Measurements from ENCODE around the gene JAG2. TPM values are rescaled to one million over a fixed set of nuclear protein-coding genes. Genes with fewer than 3 reads are reported as not detected.

The JAG2 gene
- total and polyA plus RNA-seq, 10 donors, result 3.0 to 14.3 (median 6.4) TPM

GRCh38 chr14:105140581-105140980 is 28.0 kb downstream of the JAG2 start:
- H3K27me3 ChIP-seq (replicated peaks in 1 of 7), result peaks cover 0 to 11% (median 0%) of the 10 kb centered on the region in 7 donors
- H3K4me3 ChIP-seq, result no peak overlapping the region
- TF ChIP-seq POLR2A (IDR thresholded peaks at IDR 0.05) (no peak), POLR2AphosphoS5 (IDR thresholded peaks at IDR 0.05) (no peak), CTCF (IDR thresholded peaks at IDR 0.05 in 8 of 11, conservative IDR thresholded peaks at IDR 0.05 in 3 of 11) (no peak)
- DNase-seq, result peak; percentile 42
- peaks cover 0 to 31% (median 22%) of the 10 kb centered on the region in 8 donors for H3K9me3 ChIP-seq
- H3K4me1 ChIP-seq, result no peaks in the 10 kb centered on the region
- no peak overlapping the region for H3K27ac ChIP-seq
- WGBS, 5 donors, result 85 to 96% (median 92%) methylated on average over 7 of the region's 7 CpGs
- no peaks in the 10 kb centered on the region for H3K36me3 ChIP-seq
- intact Hi-C loops (cut with DNase I; ENCODE audit: low total_unique reads), result no loop called here

GRCh38 chr14:105139831-105140239 is 28.7 kb downstream of the JAG2 start:
- DNase-seq, result peak; percentile 25
- intact Hi-C loops (cut with DNase I; ENCODE audit: low total_unique reads), result no loop called here
- peaks cover 0 to 12% (median 0%) of the 10 kb centered on the region in 7 donors for H3K27me3 ChIP-seq (replicated peaks in 1 of 7)
- 93 to 99% (median 98%) methylated on average over 5 of the region's 5 CpGs for WGBS, 5 donors
- H3K27ac ChIP-seq, result no peak overlapping the region
- H3K4me1 ChIP-seq, result no peaks in the 10 kb centered on the region
- H3K36me3 ChIP-seq, result no peaks in the 10 kb centered on the region
- H3K9me3 ChIP-seq, result peaks cover 0 to 31% (median 22%) of the 10 kb centered on the region in 8 donors
- TF ChIP-seq POLR2AphosphoS5 (IDR thresholded peaks at IDR 0.05), result no peak
- TF ChIP-seq POLR2A (IDR thresholded peaks at IDR 0.05), result no peak
- TF ChIP-seq CTCF (IDR thresholded peaks at IDR 0.05 in 8 of 11, conservative IDR thresholded peaks at IDR 0.05 in 3 of 11), result no peak
- H3K4me3 ChIP-seq, result no peak overlapping the region

DNA sequence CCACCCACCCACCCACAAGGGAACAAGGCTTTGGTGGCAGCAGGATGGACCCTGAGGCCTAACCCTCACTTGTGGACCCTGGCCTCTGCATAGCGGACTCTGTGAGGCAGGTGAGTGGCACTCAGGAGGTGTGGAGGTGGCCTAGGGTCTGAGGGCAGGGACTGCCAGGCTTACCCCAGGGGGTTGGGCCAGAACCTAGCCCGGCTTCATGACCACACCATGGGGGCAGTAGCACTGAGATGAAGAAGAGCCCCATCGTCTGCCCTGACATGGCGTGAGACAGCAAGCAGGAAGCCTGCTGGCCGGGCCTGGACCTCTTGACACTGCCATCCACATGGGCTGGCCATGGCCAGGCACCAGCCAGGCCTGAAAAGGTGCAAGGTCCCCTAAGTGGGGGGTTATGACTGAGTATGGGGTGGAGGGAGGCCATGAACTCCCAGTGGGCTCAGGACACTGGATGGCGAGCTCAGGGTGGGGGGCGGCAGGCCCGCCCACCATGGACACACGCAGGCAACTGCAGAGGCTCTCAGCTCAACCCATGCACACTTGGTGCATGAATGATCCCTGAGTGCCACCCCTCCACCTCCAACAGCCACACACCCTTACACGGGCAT is 29.3 kb downstream of the JAG2 start:
- intact Hi-C loops (cut with DNase I; ENCODE audit: low total_unique reads), result no loop called here
- peaks cover 0 to 31% (median 22%) of the 10 kb centered on the region in 8 donors for H3K9me3 ChIP-seq
- no peak overlapping the region for H3K27ac ChIP-seq
- TF ChIP-seq CTCF (IDR thresholded peaks at IDR 0.05 in 8 of 11, conservative IDR thresholded peaks at IDR 0.05 in 3 of 11) (no peak), POLR2AphosphoS5 (IDR thresholded peaks at IDR 0.05) (no peak), POLR2A (IDR thresholded peaks at IDR 0.05) (no peak)
- H3K36me3 ChIP-seq, result no peaks in the 10 kb centered on the region
- H3K4me1 ChIP-seq, result no peaks in the 10 kb centered on the region
- peak; percentile 48 for DNase-seq
- peaks cover 0 to 15% (median 0%) of the 10 kb centered on the region in 7 donors for H3K27me3 ChIP-seq (replicated peaks in 1 of 7)
- 71 to 90% (median 83%) methylated on average over 7 to 10 of the region's 10 CpGs for WGBS, 5 donors
- no peak overlapping the region for H3K4me3 ChIP-seq

GRCh38 chr14:105138551-105139111 is 29.9 kb downstream of the JAG2 start:
- H3K4me3 ChIP-seq, result no peak overlapping the region
- H3K4me1 ChIP-seq, result no peaks in the 10 kb centered on the region
- peak; percentile 54 for DNase-seq
- 92 to 95% (median 93%) methylated on average over 3 to 15 of the region's 15 CpGs for WGBS, 5 donors
- intact Hi-C loops (cut with DNase I; ENCODE audit: low total_unique reads), result no loop called here
- no peaks in the 10 kb centered on the region for H3K36me3 ChIP-seq
- H3K9me3 ChIP-seq, result peaks cover 0 to 31% (median 22%) of the 10 kb centered on the region in 8 donors
- peaks cover 0 to 15% (median 0%) of the 10 kb centered on the region in 7 donors for H3K27me3 ChIP-seq (replicated peaks in 1 of 7)
- TF ChIP-seq POLR2A (IDR thresholded peaks at IDR 0.05) (no peak), CTCF (IDR thresholded peaks at IDR 0.05 in 8 of 11, conservative IDR thresholded peaks at IDR 0.05 in 3 of 11) (no peak), POLR2AphosphoS5 (IDR thresholded peaks at IDR 0.05) (no peak)
- no peak overlapping the region for H3K27ac ChIP-seq

Measured in spleen (tissue), 11 donors.